Measurements from ENCODE around the gene UBA1.

UBA1 gene

DNA sequence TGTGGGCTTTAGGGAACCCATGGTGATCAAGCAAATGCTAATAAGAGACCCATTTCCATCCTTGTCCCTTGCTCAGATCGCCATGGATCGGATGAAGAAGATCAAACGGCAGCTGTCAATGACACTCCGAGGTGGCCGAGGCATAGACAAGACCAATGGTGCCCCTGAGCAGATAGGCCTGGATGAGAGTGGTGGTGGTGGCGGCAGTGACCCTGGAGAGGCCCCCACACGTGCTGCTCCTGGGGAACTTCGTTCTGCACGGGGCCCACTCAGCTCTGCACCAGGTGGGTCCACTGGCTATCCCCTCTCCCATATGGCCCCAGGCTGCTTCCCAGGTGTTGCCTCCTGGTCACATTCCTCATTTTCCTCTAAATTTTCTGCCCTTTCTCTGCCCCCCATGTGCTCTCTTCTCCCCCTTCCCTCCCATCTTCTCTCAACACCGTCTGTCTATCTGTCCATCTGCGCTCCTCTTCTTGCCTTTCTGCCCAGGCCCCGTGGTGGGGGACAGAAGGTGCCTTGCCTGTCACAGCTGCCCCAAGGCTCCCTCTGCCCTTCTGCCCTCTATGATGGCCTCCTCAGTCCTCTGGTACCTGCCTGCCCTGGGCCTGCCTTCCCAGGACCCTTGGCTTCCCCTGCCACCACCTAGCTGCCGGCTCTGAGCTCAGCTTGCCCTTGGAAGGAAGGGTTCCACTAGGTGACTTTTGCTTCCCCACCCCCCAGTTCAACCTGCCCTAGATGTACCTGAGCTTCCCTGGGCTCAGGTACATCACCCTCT, 30.0 kb downstream of the UBA1 start:
- ChIA-PET POLR2A (no interaction called here), CTCF (no interaction called here)
- DNase-seq, result no peak
- H3K27me3 ChIP-seq (replicated peaks in 2 of 5; ENCODE audit: control insufficient read depth in 4 of 5, insufficient read depth in 5 of 5, low read length in 4 of 5), result peaks cover 0 to 9% (median 0%) of the 10 kb centered on the region in 5 experiments
- H3K4me3 ChIP-seq (ENCODE audit: control insufficient read depth in 1 of 7, extremely low read depth in 1 of 7, insufficient read depth in 4 of 7, low read depth in 2 of 7, low read length in 6 of 7), result no peak overlapping the region
- no peaks in the 10 kb centered on the region for H3K9me3 ChIP-seq (ENCODE audit: control extremely low read depth in 1 of 5, control insufficient read depth in 4 of 5, insufficient read depth in 2 of 5, low read depth in 1 of 5, low read length in 4 of 5)
- no peak overlapping the region for H3K27ac ChIP-seq (ENCODE audit: insufficient read depth in 1 of 2, low read depth in 1 of 2, low read length in 2 of 2, poor library complexity in 1 of 2, severe bottlenecking in 2 of 2)
- H3K36me3 ChIP-seq (ENCODE audit: control insufficient read depth in 4 of 4, insufficient read depth in 4 of 4, low read length in 3 of 4), result peaks cover 5 to 71% (median 46%) of the 10 kb centered on the region in 4 experiments
- peaks cover 0 to 26% (median 20%) of the 10 kb centered on the region in 4 experiments for H3K4me1 ChIP-seq (ENCODE audit: control extremely low read depth in 1 of 4, control insufficient read depth in 4 of 4, insufficient read depth in 4 of 4, low read length in 3 of 4)
- 97% methylated on average over 13 of the region's 13 CpGs for WGBS (ENCODE audit: insufficient coverage)

- DNase-seq, result no peak
These were observed 30.8 kb downstream of the UBA1 start for GRCh38 chrX:47224266-47224895.

GRCh38 chrX:47224896-47225290, 31.3 kb downstream of the UBA1 start:
- CTCF ChIA-PET, result interaction anchor here (1.2 kb wide), 1 partner anchor 17 kb away, joined by 3 read pairs; no protein-coding TSS in a partner anchor
- peaks cover 5 to 79% (median 49%) of the 10 kb centered on the region in 4 experiments for H3K36me3 ChIP-seq (ENCODE audit: control insufficient read depth in 4 of 4, insufficient read depth in 4 of 4, low read length in 3 of 4)
- DNase-seq, result no peak
- H3K9me3 ChIP-seq (ENCODE audit: control extremely low read depth in 1 of 5, control insufficient read depth in 4 of 5, insufficient read depth in 2 of 5, low read depth in 1 of 5, low read length in 4 of 5), result no peaks in the 10 kb centered on the region
- H3K4me3 ChIP-seq (ENCODE audit: control insufficient read depth in 1 of 7, extremely low read depth in 1 of 7, insufficient read depth in 4 of 7, low read depth in 2 of 7, low read length in 6 of 7), result no peak overlapping the region
- H3K27ac ChIP-seq (ENCODE audit: insufficient read depth in 1 of 2, low read depth in 1 of 2, low read length in 2 of 2, poor library complexity in 1 of 2, severe bottlenecking in 2 of 2), result no peak overlapping the region
- 100% methylated on average over 4 of the region's 4 CpGs for WGBS (ENCODE audit: insufficient coverage)
- peaks cover 0 to 19% (median 10%) of the 10 kb centered on the region in 4 experiments for H3K4me1 ChIP-seq (ENCODE audit: control extremely low read depth in 1 of 4, control insufficient read depth in 4 of 4, insufficient read depth in 4 of 4, low read length in 3 of 4)
- H3K27me3 ChIP-seq (replicated peaks in 2 of 5; ENCODE audit: control insufficient read depth in 4 of 5, insufficient read depth in 5 of 5, low read length in 4 of 5), result peaks cover 0 to 9% (median 0%) of the 10 kb centered on the region in 5 experiments
- POLR2A ChIA-PET, result no interaction called here

More at GRCh38 chrX:47224266-47224895, 30.8 kb downstream of the UBA1 start:
- POLR2A ChIA-PET, result no interaction called here
- no peak overlapping the region for H3K27ac ChIP-seq (ENCODE audit: insufficient read depth in 1 of 2, low read depth in 1 of 2, low read length in 2 of 2, poor library complexity in 1 of 2, severe bottlenecking in 2 of 2)
- CTCF ChIA-PET, result interaction anchor here (1.2 kb wide), 1 partner anchor 18 kb away, joined by 3 read pairs; no protein-coding TSS in a partner anchor
- H3K4me1 ChIP-seq (ENCODE audit: control extremely low read depth in 1 of 4, control insufficient read depth in 4 of 4, insufficient read depth in 4 of 4, low read length in 3 of 4), result peaks cover 0 to 24% (median 15%) of the 10 kb centered on the region in 4 experiments
- H3K4me3 ChIP-seq (ENCODE audit: control insufficient read depth in 1 of 7, extremely low read depth in 1 of 7, insufficient read depth in 4 of 7, low read depth in 2 of 7, low read length in 6 of 7), result no peak overlapping the region
- H3K9me3 ChIP-seq (ENCODE audit: control extremely low read depth in 1 of 5, control insufficient read depth in 4 of 5, insufficient read depth in 2 of 5, low read depth in 1 of 5, low read length in 4 of 5), result no peaks in the 10 kb centered on the region
- peaks cover 5 to 76% (median 49%) of the 10 kb centered on the region in 4 experiments for H3K36me3 ChIP-seq (ENCODE audit: control insufficient read depth in 4 of 4, insufficient read depth in 4 of 4, low read length in 3 of 4)
- 96% methylated on average over 11 of the region's 17 CpGs for WGBS (ENCODE audit: insufficient coverage)
- peaks cover 0 to 9% (median 0%) of the 10 kb centered on the region in 5 experiments for H3K27me3 ChIP-seq (replicated peaks in 2 of 5; ENCODE audit: control insufficient read depth in 4 of 5, insufficient read depth in 5 of 5, low read length in 4 of 5)

GRCh38 chrX:47226071-47226470, 32.4 kb downstream of the UBA1 start:
- H3K9me3 ChIP-seq (ENCODE audit: control extremely low read depth in 1 of 5, control insufficient read depth in 4 of 5, insufficient read depth in 2 of 5, low read depth in 1 of 5, low read length in 4 of 5), result no peaks in the 10 kb centered on the region
- no peak overlapping the region for H3K4me3 ChIP-seq (ENCODE audit: control insufficient read depth in 1 of 7, extremely low read depth in 1 of 7, insufficient read depth in 4 of 7, low read depth in 2 of 7, low read length in 6 of 7)
- ChIA-PET POLR2A (no interaction called here), CTCF (no interaction called here)
- WGBS (ENCODE audit: insufficient coverage), result 92% methylated on average over 4 of the region's 6 CpGs
- H3K27me3 ChIP-seq (replicated peaks in 2 of 5; ENCODE audit: control insufficient read depth in 4 of 5, insufficient read depth in 5 of 5, low read length in 4 of 5), result peaks cover 0 to 10% (median 0%) of the 10 kb centered on the region in 5 experiments
- H3K4me1 ChIP-seq (ENCODE audit: control extremely low read depth in 1 of 4, control insufficient read depth in 4 of 4, insufficient read depth in 4 of 4, low read length in 3 of 4), result peaks cover 0 to 7% (median 0%) of the 10 kb centered on the region in 4 experiments
- DNase-seq, result no peak
- H3K36me3 ChIP-seq (ENCODE audit: control insufficient read depth in 4 of 4, insufficient read depth in 4 of 4, low read length in 3 of 4), result peaks cover 6 to 73% (median 49%) of the 10 kb centered on the region in 4 experiments
- H3K27ac ChIP-seq (ENCODE audit: insufficient read depth in 1 of 2, low read depth in 1 of 2, low read length in 2 of 2, poor library complexity in 1 of 2, severe bottlenecking in 2 of 2), result no peak overlapping the region

DNA sequence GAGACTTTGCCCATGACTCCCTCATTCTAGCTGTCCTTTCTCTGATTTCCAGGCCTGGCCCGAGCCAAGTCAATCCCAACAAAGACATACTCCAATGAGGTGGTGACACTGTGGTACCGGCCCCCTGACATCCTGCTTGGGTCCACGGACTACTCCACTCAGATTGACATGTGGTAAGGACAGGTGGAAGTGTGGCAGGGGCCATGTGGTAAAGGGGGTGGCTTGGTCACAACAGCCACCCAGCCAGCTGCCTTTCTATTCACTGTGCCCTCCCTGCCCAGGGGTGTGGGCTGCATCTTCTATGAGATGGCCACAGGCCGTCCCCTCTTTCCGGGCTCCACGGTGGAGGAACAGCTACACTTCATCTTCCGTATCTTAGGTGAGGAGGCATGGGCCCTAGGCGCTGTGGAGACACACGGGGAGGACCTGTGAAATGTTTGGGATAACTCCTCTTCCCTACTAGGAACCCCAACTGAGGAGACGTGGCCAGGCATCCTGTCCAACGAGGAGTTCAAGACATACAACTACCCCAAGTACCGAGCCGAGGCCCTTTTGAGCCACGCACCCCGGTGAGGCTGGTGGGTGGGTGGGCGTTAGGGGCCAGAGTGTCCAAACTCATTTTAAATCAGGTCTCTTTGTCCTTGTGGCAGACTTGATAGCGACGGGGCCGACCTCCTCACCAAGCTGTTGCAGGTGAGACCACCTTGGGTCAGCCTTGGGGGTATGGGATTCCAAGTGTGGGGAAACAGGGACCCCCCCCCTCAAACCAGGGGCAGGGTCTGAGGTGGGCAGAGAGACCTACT, 33.1 kb downstream of the UBA1 start:
- no peak for DNase-seq
- Histone ChIP-seq H3K27me3 (replicated peaks in 2 of 5; ENCODE audit: control insufficient read depth in 4 of 5, insufficient read depth in 5 of 5, low read length in 4 of 5) (peaks cover 0 to 17% (median 0%) of the 10 kb centered on the region in 5 experiments), H3K27ac (ENCODE audit: insufficient read depth in 1 of 2, low read depth in 1 of 2, low read length in 2 of 2, poor library complexity in 1 of 2, severe bottlenecking in 2 of 2) (no peak overlapping the region), H3K36me3 (ENCODE audit: control insufficient read depth in 4 of 4, insufficient read depth in 4 of 4, low read length in 3 of 4) (peaks cover 7 to 68% (median 50%) of the 10 kb centered on the region in 4 experiments), H3K4me3 (ENCODE audit: control insufficient read depth in 1 of 7, extremely low read depth in 1 of 7, insufficient read depth in 4 of 7, low read depth in 2 of 7, low read length in 6 of 7) (no peak overlapping the region), H3K4me1 (ENCODE audit: control extremely low read depth in 1 of 4, control insufficient read depth in 4 of 4, insufficient read depth in 4 of 4, low read length in 3 of 4) (peaks cover 0 to 2% (median 0%) of the 10 kb centered on the region in 4 experiments), H3K9me3 (ENCODE audit: control extremely low read depth in 1 of 5, control insufficient read depth in 4 of 5, insufficient read depth in 2 of 5, low read depth in 1 of 5, low read length in 4 of 5) (no peaks in the 10 kb centered on the region)
- WGBS (ENCODE audit: insufficient coverage), result 96% methylated on average over 12 of the region's 19 CpGs
- CTCF ChIA-PET, result no interaction called here
- POLR2A ChIA-PET, result no interaction called here

GRCh38 chrX:47227334-47227583, 33.6 kb downstream of the UBA1 start:
- Histone ChIP-seq H3K36me3 (ENCODE audit: control insufficient read depth in 4 of 4, insufficient read depth in 4 of 4, low read length in 3 of 4) (peaks cover 7 to 63% (median 48%) of the 10 kb centered on the region in 4 experiments), H3K4me1 (ENCODE audit: control extremely low read depth in 1 of 4, control insufficient read depth in 4 of 4, insufficient read depth in 4 of 4, low read length in 3 of 4) (peaks cover 0 to 2% (median under 1%) of the 10 kb centered on the region in 4 experiments), H3K27ac (ENCODE audit: insufficient read depth in 1 of 2, low read depth in 1 of 2, low read length in 2 of 2, poor library complexity in 1 of 2, severe bottlenecking in 2 of 2) (no peak overlapping the region), H3K9me3 (ENCODE audit: control extremely low read depth in 1 of 5, control insufficient read depth in 4 of 5, insufficient read depth in 2 of 5, low read depth in 1 of 5, low read length in 4 of 5) (no peaks in the 10 kb centered on the region), H3K4me3 (ENCODE audit: control insufficient read depth in 1 of 7, extremely low read depth in 1 of 7, insufficient read depth in 4 of 7, low read depth in 2 of 7, low read length in 6 of 7) (no peak overlapping the region), H3K27me3 (replicated peaks in 2 of 5; ENCODE audit: control insufficient read depth in 4 of 5, insufficient read depth in 5 of 5, low read length in 4 of 5) (peaks cover 0 to 22% (median 0%) of the 10 kb centered on the region in 5 experiments)
- POLR2A ChIA-PET, result no interaction called here
- CTCF ChIA-PET, result interaction anchor here (0.9 kb wide), 1 partner anchor 157 kb away, joined by 3 read pairs; no protein-coding TSS in a partner anchor
- no peak for DNase-seq
- no CpG with 5 or more reads among the region's 9 CpGs for WGBS (ENCODE audit: insufficient coverage)

All from common myeloid progenitor, CD34-positive (primary cell).